H1 (cell line): Measurements from ENCODE around the gene CEBPA. TPM values are rescaled to one million over a fixed set of nuclear protein-coding genes. Genes with fewer than 3 reads are reported as not detected.

Experiments
- CTCF ChIA-PET: fragments of 300-600 bp; sonication (Branson Sonifier 250); formaldehyde crosslinking; loops from one replicate; lab custom pipeline; 2021; ENCODE audit not compliant: partially characterized antibody; lab: Charles Lee
- POLR2A ChIA-PET: fragments of 300-600 bp; sonication (Branson Sonifier 250); formaldehyde crosslinking; loops from one replicate; lab custom pipeline; 2021; ENCODE audit warnings: inconsistent platforms; ENCODE audit not compliant: partially characterized antibody; lab: Charles Lee
- DNase-seq, 2 experiments: peaks; one replicate each; pipeline versions ENCODE4 v3.0.0 to v3.0.0-alpha.2; 2010 to 2022; ENCODE audit warnings: low spot score in 2 of 2, low read depth in 1 of 2, mixed read lengths in 1 of 2
- FAIRE-seq: peaks from 2 replicates; lab custom pipeline; 2011; peaks lifted over from hg19 to GRCh38; lab: Jason Lieb, UNC
- H2AFZ ChIP-seq: 2 replicates; pipeline ENCODE4 v1.8.1; 2012; ENCODE audit warnings: low read length, inconsistent platforms
- H2AK5ac ChIP-seq: 2 replicates; pipeline ENCODE4 v1.6.1; 2013; ENCODE audit warnings: low read depth, low read length
- H2BK120ac ChIP-seq: replicated peaks from 2 replicates; pipeline ENCODE3; 2013; ENCODE audit warnings: low read depth, low read length, inconsistent platforms
- H2BK12ac ChIP-seq: 2 replicates; pipeline ENCODE4 v1.6.1; 2013; ENCODE audit warnings: low read depth, low read length
- H2BK15ac ChIP-seq: 2 replicates; pipeline ENCODE4 v1.6.1; 2013; ENCODE audit warnings: low read length
- H2BK20ac ChIP-seq: 2 replicates; pipeline ENCODE4 v1.6.1; 2013; ENCODE audit warnings: low read length
- H2BK5ac ChIP-seq: 2 replicates; pipeline ENCODE4 v1.6.1; 2013; ENCODE audit warnings: low read depth, low read length
- H3K14ac ChIP-seq: 2 replicates; pipeline ENCODE4 v1.6.1; 2013; ENCODE audit warnings: inconsistent platforms; ENCODE audit not compliant: insufficient read length
- H3K18ac ChIP-seq: 2 replicates; pipeline ENCODE4 v1.6.1; 2013; ENCODE audit warnings: low read length; ENCODE audit errors: extremely low read depth
- H3K23ac ChIP-seq: 2 replicates; pipeline ENCODE4 v1.6.1; 2013; ENCODE audit warnings: inconsistent platforms; ENCODE audit not compliant: insufficient read length
- H3K23me2 ChIP-seq: 2 replicates; pipeline ENCODE4 v1.6.1; 2013; ENCODE audit warnings: low read depth, low read length
- H3K27ac ChIP-seq: 2 replicates; pipeline ENCODE4 v1.6.1; 2011; ENCODE audit warnings: low read depth, low read length, inconsistent platforms
- H3K27me3 ChIP-seq, 4 experiments: replicated peaks in 1 of 4; 1 replicate in 1 of 4; 2 replicates in 3 of 4; pipeline versions ENCODE4 v1.6.1 to v1.8.1; 2011 to 2013; ENCODE audit warnings: low read length in 3 of 4, mild to moderate bottlenecking in 3 of 4, inconsistent platforms in 2 of 4, mixed read lengths in 2 of 4, moderate library complexity in 1 of 4; ENCODE audit not compliant: control insufficient read depth in 3 of 4, insufficient read depth in 3 of 4; ENCODE audit errors: extremely low read depth in 1 of 4
- H3K36me3 ChIP-seq, 4 experiments: 2 replicates each; pipeline versions ENCODE4 v1.6.1 to v1.8.1; 2011 to 2013; ENCODE audit warnings: mild to moderate bottlenecking in 4 of 4, low read length in 3 of 4, moderate library complexity in 2 of 4, control low read depth in 1 of 4, inconsistent platforms in 1 of 4; ENCODE audit not compliant: insufficient read depth in 4 of 4, control insufficient read depth in 2 of 4
- H3K4ac ChIP-seq: replicated peaks from 2 replicates; pipeline ENCODE3; 2013; ENCODE audit warnings: low read length, low read depth, mixed read lengths, inconsistent platforms; ENCODE audit not compliant: insufficient read length
- H3K4me1 ChIP-seq, 4 experiments: replicated peaks in 1 of 4; 1 replicate in 1 of 4; 2 replicates in 3 of 4; pipeline versions ENCODE4 v1.6.1 to v1.8.1; 2011 to 2013; ENCODE audit warnings: low read length in 3 of 4, inconsistent platforms in 2 of 4, mixed read lengths in 1 of 4; ENCODE audit not compliant: insufficient read depth in 4 of 4, control insufficient read depth in 3 of 4
- H3K4me2 ChIP-seq, 2 experiments: 2 replicates each; pipeline versions ENCODE4 v1.6.1 to v1.8.1; 2011 to 2013; ENCODE audit warnings: low read depth in 2 of 2, low read length in 2 of 2, control low read depth in 1 of 2, inconsistent platforms in 1 of 2, mild to moderate bottlenecking in 1 of 2; ENCODE audit not compliant: insufficient read depth in 1 of 2
- H3K4me3 ChIP-seq, 4 experiments: fragments of 200-600, 300-600 bp in 1 of 4; sonication (generic), shearing (Covaris generic), sonication (Bioruptor Twin) in 1 of 4; 2 replicates each; pipeline versions ENCODE4 v1.5.1 to v1.8.1; 2011 to 2016; ENCODE audit warnings: low read length in 4 of 4, low read depth in 3 of 4, control low read depth in 2 of 4, inconsistent platforms in 2 of 4, mild to moderate bottlenecking in 2 of 4, mixed read lengths in 1 of 4, moderate library complexity in 1 of 4; ENCODE audit not compliant: insufficient read depth in 2 of 4; ENCODE audit errors: extremely low read depth in 1 of 4
- H3K56ac ChIP-seq: replicated peaks from 2 replicates; pipeline ENCODE3; 2013; ENCODE audit warnings: low read depth, mild to moderate bottlenecking, mixed read lengths, low read length, inconsistent platforms; ENCODE audit not compliant: insufficient read length
- H3K79me1 ChIP-seq: 2 replicates; pipeline ENCODE4 v1.6.1; 2013; ENCODE audit warnings: low read depth, low read length, control low read depth
- H3K79me2 ChIP-seq, 2 experiments: 2 replicates each; pipeline versions ENCODE4 v1.6.1 to v1.8.1; 2012 to 2013; ENCODE audit warnings: low read length in 2 of 2, mild to moderate bottlenecking in 2 of 2, inconsistent platforms in 1 of 2; ENCODE audit not compliant: insufficient read depth in 2 of 2, control insufficient read depth in 1 of 2
- H3K9ac ChIP-seq, 4 experiments: replicated peaks in 1 of 4; 1 replicate in 1 of 4; 2 replicates in 3 of 4; pipeline versions ENCODE4 v1.6.1 to v1.8.1; 2011 to 2013; ENCODE audit warnings: low read depth in 3 of 4, low read length in 3 of 4, control low read depth in 2 of 4, mild to moderate bottlenecking in 2 of 4, moderate library complexity in 2 of 4, inconsistent platforms in 1 of 4; ENCODE audit errors: extremely low read depth in 1 of 4
- H3K9me3 ChIP-seq, 2 experiments: 2 replicates each; pipeline versions ENCODE4 v1.6.1 to v1.8.1; 2012 to 2013; ENCODE audit warnings: mild to moderate bottlenecking in 2 of 2, moderate library complexity in 2 of 2, control low read depth in 1 of 2, inconsistent platforms in 1 of 2, low read depth in 1 of 2, low read length in 1 of 2, mixed read lengths in 1 of 2; ENCODE audit not compliant: insufficient read depth in 2 of 2
- H4K20me1 ChIP-seq, 2 experiments: replicated peaks in 1 of 2; 2 replicates each; pipeline versions ENCODE3 to v1.8.1; 2011 to 2013; ENCODE audit warnings: inconsistent platforms in 2 of 2, low read length in 2 of 2, mild to moderate bottlenecking in 1 of 2; ENCODE audit not compliant: insufficient read depth in 2 of 2, control insufficient read depth in 1 of 2
- H4K5ac ChIP-seq: 2 replicates; pipeline ENCODE4 v1.6.1; 2013; ENCODE audit warnings: low read length, low read depth, mixed read lengths, inconsistent platforms; ENCODE audit not compliant: insufficient read length
- H4K8ac ChIP-seq: 2 replicates; pipeline ENCODE4 v1.8.0; 2013; ENCODE audit warnings: mild to moderate bottlenecking, moderate library complexity, low read length, inconsistent platforms; ENCODE audit not compliant: insufficient read depth; ENCODE audit errors: extremely low read depth
- H4K91ac ChIP-seq: replicated peaks from 2 replicates; pipeline ENCODE3; 2013; ENCODE audit warnings: low read length, mixed read lengths, inconsistent platforms; ENCODE audit not compliant: insufficient read length
- SUZ12 ChIP-seq: fragments of 200-600 bp; sonication (generic); IDR thresholded peaks from 2 replicates; pipeline ENCODE4 v1.6.1; 2012; ENCODE audit warnings: mild to moderate bottlenecking, inconsistent platforms, low read length, moderate library complexity, mixed read lengths
- WGBS, 2 experiments: shearing (Covaris generic) in 1 of 2; methylation state at CpG; one replicate each; pipeline versions ENCODE4 v1.1.6 to v1.1.7; 2013 to 2015; ENCODE audit warnings: low lambda C conversion rate in 2 of 2, mixed read lengths in 2 of 2, inconsistent platforms in 1 of 2, low coverage in 1 of 2, missing lambda C conversion rate in 1 of 2; ENCODE audit not compliant: insufficient replicate concordance in 2 of 2, insufficient coverage in 1 of 2, insufficient read length in 1 of 2; ENCODE audit errors: extremely low coverage in 1 of 2, missing lambda C conversion rate in 1 of 2; 5-methylcytosine and 5-hydroxymethylcytosine counted together
- polyA plus RNA-seq, 7 experiments: library from polyadenylated mRNA; depleted of rRNA in 3 of 7; stranded (reverse) in 5 of 7; unstranded in 2 of 7; fragments of >200 nt in 5 of 7; fragments of 200-250 nt in 2 of 7; gene quantifications; 1 replicate in 5 of 7; 2 replicates in 1 of 7; 4 replicates in 1 of 7; pipeline versions ENCODE4 v1.2.1 to v1.2.3, GENCODE V29; 2011 to 2013; ENCODE audit warnings: missing spikeins in 2 of 7, mixed read lengths in 2 of 7
- total RNA-seq: library from RNA; stranded (reverse); fragmentation: NEBNext Ultra II Directional; extraction: Animal tissue kit (Norgen Biotek cat#: 25700); gene quantifications from 2 replicates; pipeline ENCODE4 v1.2.1, GENCODE V29; 2021

Gene CEBPA
- total and polyA plus RNA-seq, 2 of the 8 experiments (the other 6 are each of a cell fraction or from before 2014, with no cell fraction given): 2.0 to 2.7 TPM

GRCh38 chr19:33299051-33299688 lies 3.2 kb downstream of the CEBPA start:
- Histone ChIP-seq H3K18ac (no peak overlapping the region), H3K27me3 (peaks cover 17 to 42% (median 36%) of the 10 kb centered on the region in 4 experiments), H4K91ac (no peak overlapping the region), H4K5ac (no peak overlapping the region), H3K4ac (no peak overlapping the region), H4K20me1 (peaks cover 2 to 5% of the 10 kb centered on the region in 2 experiments), H3K23me2 (peaks cover 12% of the 10 kb centered on the region; the same call in 1 of the 2 replicates), H3K27ac (no peak overlapping the region), H2AFZ (no peak overlapping the region), H3K14ac (no peak overlapping the region), H3K4me3 (no peak overlapping the region), H3K36me3 (no peaks in the 10 kb centered on the region; a peak in 1 of 8 replicates), H2BK120ac (no peak overlapping the region), H3K4me2 (no peak overlapping the region), H3K56ac (no peak overlapping the region), H2BK15ac (no peak overlapping the region), H2BK12ac (no peak overlapping the region), H4K8ac (no peak overlapping the region), H2BK5ac (no peak overlapping the region), H3K23ac (no peak overlapping the region), H3K9me3 (no peaks in the 10 kb centered on the region), H3K4me1 (peaks cover 3 to 16% (median 10%) of the 10 kb centered on the region in 4 experiments), H3K79me2 (no peaks in the 10 kb centered on the region), H3K9ac (no peak overlapping the region), H2BK20ac (no peak overlapping the region), H3K79me1 (no peaks in the 10 kb centered on the region), H2AK5ac (no peak overlapping the region)
- FAIRE-seq (no peak), DNase-seq (no peak)
- POLR2A ChIA-PET: interaction anchor here (0.7 to 3.1 kb wide), 4 partner anchors 9 to 77 kb away, joined by 3 to 16 read pairs (median 9); partner anchors contain the start of gene CEBPG
- CTCF ChIA-PET: interaction anchor here (0.7 to 3.6 kb wide), 7 partner anchors 33 to 483 kb away, joined by 3 to 9 read pairs (median 3); no protein-coding TSS in a partner anchor
- 85% methylated on average over 8 of the region's 8 CpGs; no CpG with 5 or more reads in 1 of the 2 experiments for WGBS, 2 experiments
- no peak for TF ChIP-seq SUZ12
